Measurements from ENCODE around the gene TMF1. TPM values are rescaled to one million over a fixed set of nuclear protein-coding genes. Genes with fewer than 3 reads are reported as not detected.

The TMF1 gene
- total RNA-seq: 71.3 TPM
- 10 to 100 TPM; 32.9 to 43.5 (median 35.2) TPM for polyA plus RNA-seq

- H3K27ac Mint-ChIP-seq: peak within 1 kb of the TSS; percentile 93 to 99 (median 98)
- H3K27me3 Mint-ChIP-seq: no peaks in the 10 kb centered on the region
- Histone ChIP-seq H3K4me1 (ENCODE audit: control insufficient read depth, insufficient read depth, low read length, poor library complexity, severe bottlenecking) (peaks cover 34% of the 10 kb centered on the region), H3K27me3 (ENCODE audit: control insufficient read depth, insufficient read depth, low read length) (no peaks in the 10 kb centered on the region), H3K4me3 (ENCODE audit: low read depth, low read length) (peak within 1 kb of the TSS; percentile 92), H3K36me3 (ENCODE audit: control insufficient read depth, insufficient read depth, low read length) (peaks cover 34% of the 10 kb centered on the region), H3K9me3 (ENCODE audit: control insufficient read depth in 2 of 2, low read length in 2 of 2) (no peaks in the 10 kb centered on the region), H3K27ac (ENCODE audit: insufficient read depth, low read length, poor library complexity, severe bottlenecking) (peak within 1 kb of the TSS; percentile 97)
- H3K4me1 Mint-ChIP-seq: peaks cover 25 to 57% (median 39%) of the 10 kb centered on the region in 4 donors
- H3K4me3 Mint-ChIP-seq: peak within 1 kb of the TSS; percentile 95 to 99 (median 99)
- ATAC-seq (ENCODE audit: low read depth in 2 of 2): peak; percentile 92 to 93
- peak; percentile 98 to 100 (median 98) for DNase-seq
- no peaks in the 10 kb centered on the region for H3K9me3 Mint-ChIP-seq
- peaks cover 23% of the 10 kb centered on the region for H3K36me3 Mint-ChIP-seq
Measured at GRCh38 chr3:69051756-69052471, at the start of gene TMF1. Gene TMF1 (minus strand): TSS chr3:69052333. CDS start chr3:69052086, 247 bp downstream.

- peak overlapping the region; percentile 9 for H3K27ac ChIP-seq (ENCODE audit: insufficient read depth, low read length, poor library complexity, severe bottlenecking)
- Mint-ChIP-seq H3K27me3 (no peaks in the 10 kb centered on the region), H3K9me3 (no peaks in the 10 kb centered on the region), H3K27ac (peak overlapping the region; percentile 15 to 68 (median 38)), H3K36me3 (peaks cover 45% of the 10 kb centered on the region), H3K4me3 (peak overlapping the region in 2 of 4 donors; percentile 61 to 66), H3K4me1 (peaks cover 44 to 89% (median 71%) of the 10 kb centered on the region in 4 donors)
- no peaks in the 10 kb centered on the region for H3K27me3 ChIP-seq (ENCODE audit: control insufficient read depth, insufficient read depth, low read length)
- H3K4me1 ChIP-seq (ENCODE audit: control insufficient read depth, insufficient read depth, low read length, poor library complexity, severe bottlenecking): peaks cover 57% of the 10 kb centered on the region
- no peak overlapping the region for H3K4me3 ChIP-seq (ENCODE audit: low read depth, low read length)
- no peaks in the 10 kb centered on the region for H3K9me3 ChIP-seq (ENCODE audit: control insufficient read depth in 2 of 2, low read length in 2 of 2)
- peaks cover 52% of the 10 kb centered on the region for H3K36me3 ChIP-seq (ENCODE audit: control insufficient read depth, insufficient read depth, low read length)
- DNase-seq: no peak
- ATAC-seq (ENCODE audit: low read depth in 2 of 2): no peak
Measured at GRCh38 chr3:69099576-69099975, 47.4 kb upstream of the TMF1 start.

GRCh38 chr3:69097407-69098086 lies 45.4 kb upstream of the TMF1 start:
- no peaks in the 10 kb centered on the region for H3K9me3 ChIP-seq (ENCODE audit: control insufficient read depth in 2 of 2, low read length in 2 of 2)
- ATAC-seq (ENCODE audit: low read depth in 2 of 2) (no peak), DNase-seq (no peak)
- Mint-ChIP-seq H3K36me3 (peaks cover 39% of the 10 kb centered on the region), H3K4me1 (peaks cover 42 to 91% (median 73%) of the 10 kb centered on the region in 4 donors), H3K27me3 (no peaks in the 10 kb centered on the region), H3K9me3 (no peaks in the 10 kb centered on the region), H3K27ac (peak overlapping the region; percentile 58 to 96 (median 76)), H3K4me3 (peak overlapping the region; percentile 43 to 90 (median 66))
- H3K4me3 ChIP-seq (ENCODE audit: low read depth, low read length): peak overlapping the region; percentile 44
- peaks cover 64% of the 10 kb centered on the region for H3K4me1 ChIP-seq (ENCODE audit: control insufficient read depth, insufficient read depth, low read length, poor library complexity, severe bottlenecking)
- H3K27ac ChIP-seq (ENCODE audit: insufficient read depth, low read length, poor library complexity, severe bottlenecking): peak overlapping the region; percentile 49
- peaks cover 37% of the 10 kb centered on the region for H3K36me3 ChIP-seq (ENCODE audit: control insufficient read depth, insufficient read depth, low read length)
- H3K27me3 ChIP-seq (ENCODE audit: control insufficient read depth, insufficient read depth, low read length): no peaks in the 10 kb centered on the region

GRCh38 chr3:69096299-69096698 lies 44.2 kb upstream of the TMF1 start:
- Mint-ChIP-seq H3K9me3 (no peaks in the 10 kb centered on the region), H3K4me1 (peaks cover 45 to 92% (median 72%) of the 10 kb centered on the region in 4 donors), H3K36me3 (peaks cover 33% of the 10 kb centered on the region), H3K4me3 (peak overlapping the region; percentile 71 to 90 (median 79)), H3K27ac (peak overlapping the region; percentile 94 to 96 (median 95)), H3K27me3 (no peaks in the 10 kb centered on the region)
- Histone ChIP-seq H3K9me3 (ENCODE audit: control insufficient read depth in 2 of 2, low read length in 2 of 2) (no peaks in the 10 kb centered on the region), H3K4me3 (ENCODE audit: low read depth, low read length) (peak overlapping the region; percentile 52), H3K36me3 (ENCODE audit: control insufficient read depth, insufficient read depth, low read length) (peaks cover 25% of the 10 kb centered on the region), H3K4me1 (ENCODE audit: control insufficient read depth, insufficient read depth, low read length, poor library complexity, severe bottlenecking) (peaks cover 77% of the 10 kb centered on the region), H3K27ac (ENCODE audit: insufficient read depth, low read length, poor library complexity, severe bottlenecking) (peak overlapping the region; percentile 92), H3K27me3 (ENCODE audit: control insufficient read depth, insufficient read depth, low read length) (no peaks in the 10 kb centered on the region)
- no peak for ATAC-seq (ENCODE audit: low read depth in 2 of 2)
- no peak for DNase-seq

- Mint-ChIP-seq H3K27me3 (no peaks in the 10 kb centered on the region), H3K4me3 (peak overlapping the region; percentile 71 to 90 (median 79)), H3K36me3 (peaks cover 35% of the 10 kb centered on the region), H3K4me1 (peaks cover 48 to 93% (median 75%) of the 10 kb centered on the region in 4 donors), H3K27ac (peak overlapping the region; percentile 94 to 96 (median 95)), H3K9me3 (no peaks in the 10 kb centered on the region)
- peaks cover 20% of the 10 kb centered on the region for H3K36me3 ChIP-seq (ENCODE audit: control insufficient read depth, insufficient read depth, low read length)
- peaks cover 82% of the 10 kb centered on the region for H3K4me1 ChIP-seq (ENCODE audit: control insufficient read depth, insufficient read depth, low read length, poor library complexity, severe bottlenecking)
- no peak for ATAC-seq (ENCODE audit: low read depth in 2 of 2)
- H3K27me3 ChIP-seq (ENCODE audit: control insufficient read depth, insufficient read depth, low read length): no peaks in the 10 kb centered on the region
- DNase-seq: peak in 1 of 3 donors; percentile 45
- H3K27ac ChIP-seq (ENCODE audit: insufficient read depth, low read length, poor library complexity, severe bottlenecking): peak overlapping the region; percentile 92
- H3K9me3 ChIP-seq (ENCODE audit: control insufficient read depth in 2 of 2, low read length in 2 of 2): no peaks in the 10 kb centered on the region
- H3K4me3 ChIP-seq (ENCODE audit: low read depth, low read length): peak overlapping the region; percentile 52
Measured at GRCh38 chr3:69095636-69096035, 43.5 kb upstream of the TMF1 start.

GRCh38 chr3:69094467-69095205 lies 42.5 kb upstream of the TMF1 start:
- Histone ChIP-seq H3K27ac (ENCODE audit: insufficient read depth, low read length, poor library complexity, severe bottlenecking) (peak overlapping the region; percentile 92), H3K36me3 (ENCODE audit: control insufficient read depth, insufficient read depth, low read length) (peaks cover 15% of the 10 kb centered on the region), H3K9me3 (ENCODE audit: control insufficient read depth in 2 of 2, low read length in 2 of 2) (no peaks in the 10 kb centered on the region), H3K4me1 (ENCODE audit: control insufficient read depth, insufficient read depth, low read length, poor library complexity, severe bottlenecking) (peaks cover 89% of the 10 kb centered on the region), H3K27me3 (ENCODE audit: control insufficient read depth, insufficient read depth, low read length) (no peaks in the 10 kb centered on the region), H3K4me3 (ENCODE audit: low read depth, low read length) (peak overlapping the region; percentile 79)
- DNase-seq (no peak), ATAC-seq (ENCODE audit: low read depth in 2 of 2) (peak in 1 of 2 donors; percentile 5)
- H3K36me3 Mint-ChIP-seq: peaks cover 40% of the 10 kb centered on the region
- peaks cover 50 to 93% (median 79%) of the 10 kb centered on the region in 4 donors for H3K4me1 Mint-ChIP-seq
- H3K9me3 Mint-ChIP-seq: no peaks in the 10 kb centered on the region
- H3K27ac Mint-ChIP-seq: peak overlapping the region; percentile 95 to 98 (median 96)
- H3K27me3 Mint-ChIP-seq: no peaks in the 10 kb centered on the region
- H3K4me3 Mint-ChIP-seq: peak overlapping the region; percentile 71 to 93 (median 86)

- peak overlapping the region; percentile 79 for H3K4me3 ChIP-seq (ENCODE audit: low read depth, low read length)
- no peaks in the 10 kb centered on the region for H3K27me3 ChIP-seq (ENCODE audit: control insufficient read depth, insufficient read depth, low read length)
- H3K4me1 ChIP-seq (ENCODE audit: control insufficient read depth, insufficient read depth, low read length, poor library complexity, severe bottlenecking): peaks cover 98% of the 10 kb centered on the region
- H3K9me3 ChIP-seq (ENCODE audit: control insufficient read depth in 2 of 2, low read length in 2 of 2): no peaks in the 10 kb centered on the region
- Mint-ChIP-seq H3K4me1 (peaks cover 44 to 94% (median 75%) of the 10 kb centered on the region in 4 donors), H3K27ac (peak overlapping the region; percentile 91 to 98 (median 96)), H3K36me3 (peaks cover 34% of the 10 kb centered on the region), H3K27me3 (no peaks in the 10 kb centered on the region), H3K9me3 (no peaks in the 10 kb centered on the region), H3K4me3 (peak overlapping the region; percentile 82 to 93 (median 88))
- peaks cover 9% of the 10 kb centered on the region for H3K36me3 ChIP-seq (ENCODE audit: control insufficient read depth, insufficient read depth, low read length)
- ATAC-seq (ENCODE audit: low read depth in 2 of 2) (peak; percentile 48 to 61), DNase-seq (peak in 2 of 3 donors; percentile 47 to 80)
- peak overlapping the region; percentile 92 for H3K27ac ChIP-seq (ENCODE audit: insufficient read depth, low read length, poor library complexity, severe bottlenecking)
Measured at GRCh38 chr3:69092030-69092516, 39.9 kb upstream of the TMF1 start.

All from CD4-positive, CD25-positive, alpha-beta regulatory T cell (primary cell).